H9 (cell line): ENCODE data around the gene OR10T2. TPM values are rescaled to one million over a fixed set of nuclear protein-coding genes. Genes with fewer than 3 reads are reported as not detected.

Source experiments
- DNase-seq: peaks from one replicate; pipeline ENCODE4 v3.0.0-alpha.2; 2017
- H2AFZ ChIP-seq: one replicate; pipeline ENCODE4 v1.6.1; 2013; ENCODE audit warnings: mild to moderate bottlenecking, low read length, control low read depth, moderate library complexity
- H2AK5ac ChIP-seq: 2 replicates; pipeline ENCODE4 v1.6.1; 2013; ENCODE audit warnings: low read length, control low read depth, mixed read lengths; ENCODE audit not compliant: insufficient read length
- H2BK120ac ChIP-seq: one replicate; pipeline ENCODE4 v1.6.1; 2013; ENCODE audit warnings: low read depth, mild to moderate bottlenecking, low read length, control low read depth, inconsistent platforms; ENCODE audit not compliant: poor library complexity, severe bottlenecking
- H2BK12ac ChIP-seq: 2 replicates; pipeline ENCODE4 v1.6.1; 2013; ENCODE audit warnings: low read length, control low read depth, mixed read lengths, low read depth; ENCODE audit not compliant: insufficient read length
- H2BK15ac ChIP-seq: 2 replicates; pipeline ENCODE4 v1.6.1; 2013; ENCODE audit warnings: low read depth, low read length, control low read depth
- H2BK20ac ChIP-seq: one replicate; pipeline ENCODE4 v1.6.1; 2013; ENCODE audit warnings: low read depth, mild to moderate bottlenecking, low read length, control low read depth, inconsistent platforms; ENCODE audit not compliant: poor library complexity, severe bottlenecking
- H2BK5ac ChIP-seq: 2 replicates; pipeline ENCODE4 v1.6.1; 2013; ENCODE audit warnings: low read length, control low read depth, mixed read lengths; ENCODE audit not compliant: insufficient read length
- H3K14ac ChIP-seq: 2 replicates; pipeline ENCODE4 v1.6.1; 2013; ENCODE audit warnings: low read length, control low read depth; ENCODE audit not compliant: insufficient read depth
- H3K18ac ChIP-seq: 2 replicates; pipeline ENCODE4 v1.6.1; 2013; ENCODE audit warnings: low read depth, mild to moderate bottlenecking, mixed read lengths, low read length, control low read depth; ENCODE audit not compliant: insufficient read length
- H3K23ac ChIP-seq: 2 replicates; pipeline ENCODE4 v1.6.1; 2013; ENCODE audit warnings: low read length, control low read depth, mixed read lengths, low read depth; ENCODE audit not compliant: insufficient read length
- H3K23me2 ChIP-seq: 2 replicates; pipeline ENCODE4 v1.6.1; 2013; ENCODE audit warnings: low read depth, mild to moderate bottlenecking, mixed read lengths, low read length, control low read depth; ENCODE audit not compliant: insufficient read length, poor library complexity, severe bottlenecking
- H3K27ac ChIP-seq: 2 replicates; pipeline ENCODE4 v1.5.1; 2013; ENCODE audit warnings: low read length, control low read depth, mixed read lengths, low read depth; ENCODE audit not compliant: insufficient read length
- H3K27me3 ChIP-seq: 2 replicates; pipeline ENCODE4 v1.6.1; 2013; ENCODE audit warnings: low read length, control low read depth, inconsistent platforms; ENCODE audit not compliant: insufficient read depth
- H3K4ac ChIP-seq: 2 replicates; pipeline ENCODE4 v1.6.1; 2013; ENCODE audit warnings: low read depth, mild to moderate bottlenecking, control low read depth, inconsistent platforms, low read length, moderate library complexity
- H3K4me1 ChIP-seq: 2 replicates; pipeline ENCODE4 v1.6.1; 2013; ENCODE audit warnings: low read length, control low read depth, inconsistent platforms; ENCODE audit not compliant: insufficient read depth
- H3K4me2 ChIP-seq: 2 replicates; pipeline ENCODE4 v1.6.1; 2013; ENCODE audit warnings: low read length, control low read depth, mixed read lengths; ENCODE audit not compliant: insufficient read length, insufficient read depth
- H3K56ac ChIP-seq: 2 replicates; pipeline ENCODE4 v1.6.1; 2013; ENCODE audit warnings: low read depth, mild to moderate bottlenecking, mixed read lengths, low read length, control low read depth; ENCODE audit not compliant: insufficient read length
- H3K79me1 ChIP-seq: 2 replicates; pipeline ENCODE4 v1.6.1; 2013; ENCODE audit warnings: low read depth, mild to moderate bottlenecking, moderate library complexity, low read length, control low read depth, inconsistent platforms; ENCODE audit not compliant: insufficient read depth, poor library complexity, severe bottlenecking
- H3K79me2 ChIP-seq: 2 replicates; pipeline ENCODE4 v1.6.1; 2013; ENCODE audit warnings: low read length, control low read depth, inconsistent platforms; ENCODE audit not compliant: insufficient read depth
- H3K9ac ChIP-seq: 2 replicates; pipeline ENCODE4 v1.6.1; 2013; ENCODE audit warnings: low read length, control low read depth, mixed read lengths; ENCODE audit not compliant: insufficient read length; ENCODE audit errors: extremely low read depth
- H3K9me3 ChIP-seq: one replicate; pipeline ENCODE4 v1.6.1; 2013; ENCODE audit warnings: low read depth, low read length, inconsistent platforms; ENCODE audit not compliant: control insufficient read depth
- H3T11ph ChIP-seq: one replicate; pipeline ENCODE4 v1.6.1; 2013; ENCODE audit warnings: mild to moderate bottlenecking, low read length, control low read depth, inconsistent platforms
- H4K20me1 ChIP-seq: one replicate; pipeline ENCODE4 v1.6.1; 2013; ENCODE audit not compliant: control insufficient read depth, insufficient read length, insufficient read depth
- H4K5ac ChIP-seq: 2 replicates; pipeline ENCODE4 v1.6.1; 2013; ENCODE audit warnings: low read depth, mild to moderate bottlenecking, mixed read lengths, low read length, control low read depth; ENCODE audit not compliant: insufficient read length
- H4K8ac ChIP-seq: replicated peaks from 2 replicates; pipeline ENCODE4 v1.6.1; 2013; ENCODE audit warnings: low read length, control low read depth, mixed read lengths, low read depth; ENCODE audit not compliant: insufficient read length
- H4K91ac ChIP-seq: 2 replicates; pipeline ENCODE4 v1.6.1; 2013; ENCODE audit warnings: low read depth, mild to moderate bottlenecking, moderate library complexity, mixed read lengths, low read length, control low read depth; ENCODE audit not compliant: insufficient read length
- H3K27ac Mint-ChIP-seq, 3 experiments: 2 replicates in 2 of 3; 3 replicates in 1 of 3; pipeline ENCODE4 v1.8.0; 2020 to 2021; ENCODE audit warnings: mixed read lengths in 3 of 3, mild to moderate bottlenecking in 1 of 3, moderate library complexity in 1 of 3
- H3K27me3 Mint-ChIP-seq: 2 replicates; pipeline ENCODE4 v1.8.0; 2021; ENCODE audit warnings: low read depth, mild to moderate bottlenecking, moderate library complexity, mixed read lengths
- H3K36me3 Mint-ChIP-seq, 3 experiments: 2 replicates in 2 of 3; 3 replicates in 1 of 3; pipeline ENCODE4 v1.8.0; 2020 to 2021; ENCODE audit warnings: low read depth in 3 of 3, mixed read lengths in 3 of 3; ENCODE audit not compliant: insufficient read depth in 1 of 3
- H3K4me1 Mint-ChIP-seq, 2 experiments: 2 replicates each; pipeline ENCODE4 v1.8.0; 2020; ENCODE audit warnings: mixed read lengths in 2 of 2
- H3K4me3 Mint-ChIP-seq, 2 experiments: 2 replicates in 1 of 2; 3 replicates in 1 of 2; pipeline ENCODE4 v1.8.0; 2020 to 2021; ENCODE audit warnings: mild to moderate bottlenecking in 2 of 2, mixed read lengths in 2 of 2, moderate library complexity in 1 of 2
- H3K9me3 Mint-ChIP-seq, 2 experiments: 2 replicates in 1 of 2; 3 replicates in 1 of 2; pipeline ENCODE4 v1.8.0; 2020; ENCODE audit warnings: mild to moderate bottlenecking in 2 of 2, mixed read lengths in 2 of 2, moderate library complexity in 1 of 2
- CTCF ChIP-seq: fragments of 200-600 bp; sonication (generic); conservative IDR thresholded peaks from 3 replicates; pipeline ENCODE4 v1.8.0; 2021; ENCODE audit warnings: antibody characterized with exemption, mild to moderate bottlenecking
- total RNA-seq: library from RNA; stranded (reverse); gene quantifications from 2 replicates; pipeline ENCODE4 v1.2.1, GENCODE V29; 2021

OR10T2 gene
- total RNA-seq, 1 experiment from 2014 or later: not detected

- Histone ChIP-seq H2BK20ac (no peak overlapping the region), H3K18ac (no peak overlapping the region), H3K9me3 (no peaks in the 10 kb centered on the region), H3K79me2 (no peaks in the 10 kb centered on the region), H3K27ac (no peak overlapping the region), H4K20me1 (no peaks in the 10 kb centered on the region), H2BK15ac (no peak overlapping the region), H3K79me1 (no peaks in the 10 kb centered on the region), H3K14ac (no peak overlapping the region), H3K4me2 (no peak overlapping the region), H3K4ac (no peak overlapping the region), H2BK5ac (no peak overlapping the region), H3K23ac (no peak overlapping the region), H4K91ac (no peak overlapping the region), H4K8ac (no peak overlapping the region), H2AK5ac (no peak overlapping the region), H3K4me1 (no peaks in the 10 kb centered on the region; the same call in 1 of the 2 replicates), H3K9ac (no peak overlapping the region), H3K23me2 (no peaks in the 10 kb centered on the region), H3K27me3 (no peaks in the 10 kb centered on the region), H2BK120ac (no peak overlapping the region), H3K56ac (no peak overlapping the region), H4K5ac (no peak overlapping the region), H3T11ph (no peak overlapping the region), H2AFZ (no peak overlapping the region), H2BK12ac (no peak overlapping the region)
- H3K36me3 Mint-ChIP-seq: no peaks in the 10 kb centered on the region; a peak in 1 of 7 replicates
- no peaks in the 10 kb centered on the region; the same call in 1 of the 2 replicates for H3K27me3 Mint-ChIP-seq
- peaks cover 16 to 19% of the 10 kb centered on the region in 2 experiments for H3K4me1 Mint-ChIP-seq
- DNase-seq: no peak
- no peak for TF ChIP-seq CTCF
- no peak overlapping the region for H3K4me3 Mint-ChIP-seq
- no peak overlapping the region for H3K27ac Mint-ChIP-seq
- H3K9me3 Mint-ChIP-seq: no peaks in the 10 kb centered on the region
Measured at GRCh38 chr1:158417586-158417985, 18.3 kb upstream of the OR10T2 start.
